ENCODE measurements around the gene ZNF593.

ZNF593 gene

GRCh38 chr1:26148887-26149286 lies 20.8 kb upstream of the ZNF593 start:
- no peak for DNase-seq (ENCODE audit: low read depth)

- DNase-seq (ENCODE audit: low read depth) = no peak
Measured at GRCh38 chr1:26153966-26154532, 15.7 kb upstream of the ZNF593 start.

GRCh38 chr1:26154750-26155149 lies 15.0 kb upstream of the ZNF593 start:
- DNase-seq (ENCODE audit: low read depth) = no peak

GRCh38 chr1:26155370-26156284 lies 14.1 kb upstream of the ZNF593 start:
- no peak for DNase-seq (ENCODE audit: low read depth)

GRCh38 chr1:26156285-26157038 lies 13.2 kb upstream of the ZNF593 start:
- no peak for DNase-seq (ENCODE audit: low read depth)

GRCh38 chr1:26158271-26158907 lies 11.3 kb upstream of the ZNF593 start:
- no peak for DNase-seq (ENCODE audit: low read depth)

DNA sequence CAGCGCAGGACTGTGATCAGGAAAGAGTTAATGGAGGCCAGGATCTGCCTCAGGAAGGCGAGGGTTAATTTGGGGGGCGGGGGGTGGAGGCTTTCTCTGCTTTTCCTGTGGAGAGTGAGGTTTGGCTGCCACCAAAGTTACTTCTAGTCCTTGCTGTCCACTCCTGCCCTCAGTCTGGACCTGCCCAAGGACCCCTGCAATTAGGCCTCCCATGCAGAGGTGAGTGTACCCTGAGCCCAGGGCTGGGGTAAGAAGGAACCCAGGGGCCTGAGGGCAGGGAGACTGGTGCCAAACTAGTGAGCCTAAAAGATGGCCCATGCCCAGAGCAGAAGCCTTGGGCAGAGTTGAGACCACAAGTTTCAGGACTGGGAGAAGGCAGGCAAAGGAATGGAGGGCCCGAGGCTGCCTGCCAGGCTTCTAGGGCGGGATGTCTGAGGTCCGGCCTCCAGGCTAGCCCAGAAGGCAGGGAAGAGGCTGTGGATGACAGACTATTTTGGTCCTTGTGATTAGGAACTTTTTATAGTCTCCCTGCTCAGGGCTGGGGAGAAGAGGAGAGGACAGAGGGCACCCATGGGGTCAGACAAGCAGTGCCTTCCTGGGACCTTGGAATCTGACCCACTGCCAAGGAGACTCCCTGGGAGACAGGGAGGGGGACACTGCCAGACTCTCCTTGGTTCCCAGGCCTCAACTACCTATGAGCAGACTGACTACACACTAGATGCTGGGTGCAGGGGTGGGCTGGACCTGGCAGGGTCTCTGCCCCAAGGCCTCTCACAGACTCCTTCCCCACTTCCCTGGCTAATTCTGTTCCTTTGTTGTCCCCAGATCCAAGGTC lies 10.6 kb upstream of the ZNF593 start, which contains the start of gene FAM110D:
Gene FAM110D, plus strand, starts transcription at position 172 of the 835 bp plus-strand sequence. CDS start 2,213 bp downstream, outside the sequence.
- no peak for DNase-seq (ENCODE audit: low read depth)

DNA sequence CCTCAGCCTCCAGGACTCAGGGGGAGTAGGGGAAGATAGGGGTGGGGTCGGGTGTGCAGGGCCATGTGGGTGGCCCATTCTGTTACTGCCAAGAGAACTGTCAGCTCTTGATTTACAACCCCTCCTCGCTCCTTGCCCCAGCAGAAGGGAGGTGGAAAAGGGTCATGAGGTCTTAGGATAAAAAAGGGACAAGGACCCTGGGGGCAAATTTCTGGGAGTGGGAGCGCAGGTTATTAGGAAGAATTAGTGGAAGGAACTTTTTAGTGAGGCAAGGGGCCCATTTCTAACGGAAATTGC lies 10.0 kb upstream of the ZNF593 start:
- no peak for DNase-seq (ENCODE audit: low read depth)

- no peak for DNase-seq (ENCODE audit: low read depth)
Measured at GRCh38 chr1:26160527-26161414, 8.9 kb upstream of the ZNF593 start.

DNA sequence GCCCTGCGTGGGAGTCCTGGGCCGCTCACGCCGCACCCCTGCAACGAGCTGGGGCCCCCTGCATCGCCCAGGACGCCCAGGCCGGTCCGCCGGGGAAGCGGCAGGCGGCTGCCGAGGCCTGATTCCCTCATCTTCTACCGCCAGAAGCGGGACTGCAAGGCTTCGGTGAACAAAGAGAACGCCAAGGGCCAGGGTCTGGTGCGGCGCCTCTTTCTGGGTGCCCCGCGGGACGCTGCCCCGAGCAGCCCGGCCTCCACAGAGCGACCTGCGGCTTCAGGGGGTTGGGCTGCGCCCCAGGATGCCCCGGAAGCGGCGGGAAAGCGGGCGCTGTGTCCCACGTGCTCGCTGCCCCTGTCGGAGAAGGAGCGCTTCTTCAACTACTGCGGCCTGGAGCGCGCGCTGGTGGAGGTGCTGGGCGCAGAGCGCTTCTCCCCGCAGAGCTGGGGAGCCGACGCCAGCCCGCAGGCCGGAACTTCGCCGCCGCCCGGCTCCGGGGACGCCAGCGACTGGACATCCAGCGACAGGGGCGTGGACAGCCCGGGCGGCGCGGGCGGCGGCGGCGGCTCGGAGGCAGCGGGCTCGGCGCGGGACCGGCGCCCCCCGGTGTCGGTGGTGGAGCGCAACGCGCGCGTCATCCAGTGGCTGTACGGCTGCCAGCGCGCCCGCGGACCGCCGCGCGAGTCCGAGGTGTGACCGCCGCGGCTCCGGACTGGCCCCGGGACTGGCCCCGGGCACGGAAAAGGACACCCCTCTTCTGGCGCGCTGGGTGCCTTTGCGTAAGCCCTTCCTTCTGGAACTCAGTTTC lies 8.1 kb upstream of the ZNF593 start:
- DNase-seq (ENCODE audit: low read depth) = no peak

DNA sequence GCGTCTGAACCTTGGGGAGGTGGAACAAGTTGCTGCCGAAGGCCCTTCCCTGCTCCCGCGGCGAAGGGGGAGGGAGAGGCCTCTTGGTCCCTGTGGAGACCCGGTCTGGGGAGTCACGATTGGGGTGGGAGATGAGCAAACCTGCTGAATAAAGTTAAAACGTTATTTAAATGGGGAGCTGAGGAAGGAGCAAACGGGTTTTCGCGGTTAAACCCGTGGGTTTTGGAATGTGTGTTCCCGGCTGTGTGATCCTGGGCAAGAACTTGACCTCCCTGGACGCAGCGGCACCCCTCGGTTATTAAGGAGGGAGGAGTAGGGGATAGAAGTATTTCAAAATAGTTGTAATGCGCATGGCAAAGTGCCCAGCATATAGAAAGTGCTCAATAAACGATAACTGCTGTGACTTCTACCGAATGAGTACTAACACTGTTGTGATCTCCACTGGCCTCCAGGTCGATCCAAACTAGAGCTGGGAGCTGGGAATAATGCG lies 7.4 kb upstream of the ZNF593 start:
- DNase-seq (ENCODE audit: low read depth) = no peak

GRCh38 chr1:26163684-26164035 lies 6.0 kb upstream of the ZNF593 start:
- no peak for DNase-seq (ENCODE audit: low read depth)

GRCh38 chr1:26164036-26164860 lies 5.5 kb upstream of the ZNF593 start:
- no peak for DNase-seq (ENCODE audit: low read depth)

- DNase-seq (ENCODE audit: low read depth) = no peak
Measured at GRCh38 chr1:26164861-26165842, 4.6 kb upstream of the ZNF593 start.

DNA sequence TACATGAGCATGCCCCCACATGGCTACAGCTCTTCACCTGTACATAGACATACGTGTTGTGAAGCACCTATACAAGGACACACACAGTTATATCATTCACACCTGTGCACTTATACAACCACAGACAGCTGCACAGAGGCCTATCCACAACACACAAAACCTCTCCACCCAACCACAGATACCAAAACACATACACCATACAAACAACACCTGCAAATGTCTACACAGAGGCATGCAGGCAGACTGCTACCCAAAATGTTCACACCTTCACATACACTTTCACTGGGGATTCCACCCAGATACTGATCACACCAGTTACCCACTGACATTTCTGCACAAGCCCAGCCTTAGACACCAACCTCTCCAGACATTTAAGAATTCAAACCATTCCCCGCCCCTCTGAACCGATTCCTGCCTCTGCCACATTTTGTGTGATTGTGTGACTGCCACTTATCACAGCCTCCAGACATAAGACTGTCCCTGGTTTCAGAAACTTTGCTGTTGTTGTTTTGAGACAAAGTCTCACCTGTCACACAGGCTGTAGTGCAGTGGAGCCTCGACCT lies 2.9 kb upstream of the ZNF593 start:
- no peak for DNase-seq (ENCODE audit: low read depth)

DNA sequence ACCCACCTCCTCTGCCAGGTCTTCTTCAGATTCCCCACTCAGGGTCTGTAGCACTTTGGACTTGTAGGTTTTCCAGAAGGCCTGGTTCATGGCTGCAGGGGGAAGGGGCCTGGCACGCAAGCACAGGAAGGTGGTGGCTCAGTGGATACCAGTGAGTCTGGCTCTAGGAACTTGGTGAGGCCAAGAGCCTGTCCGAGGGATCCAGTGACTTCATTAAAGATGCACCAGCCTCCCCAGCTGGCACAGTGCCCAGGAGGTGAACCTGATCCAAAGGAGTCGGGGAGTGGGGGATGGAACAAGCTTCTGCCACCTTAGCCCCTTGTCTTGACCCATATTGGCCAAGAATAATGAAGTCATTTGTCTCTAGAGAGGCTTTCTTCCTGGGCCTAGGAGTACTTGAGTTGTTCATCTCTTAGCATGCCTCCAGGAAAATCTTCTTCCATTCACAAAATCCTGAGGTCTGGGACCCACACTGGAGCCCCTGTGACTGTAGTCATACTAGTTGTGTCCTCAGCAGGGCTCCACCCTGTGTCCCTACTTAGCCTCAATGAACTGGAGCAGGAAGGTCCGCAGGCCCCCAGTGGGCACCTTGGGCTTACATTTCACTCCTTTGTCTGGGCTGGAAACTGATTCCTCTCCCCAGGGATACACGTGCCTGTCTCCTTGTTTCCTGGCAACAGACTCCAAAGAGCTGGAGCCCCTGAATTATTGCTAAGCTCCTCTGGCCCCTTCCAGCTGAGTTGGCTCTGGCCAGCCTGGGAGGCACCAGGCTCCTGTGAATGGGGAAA lies 1.1 kb upstream of the ZNF593 start, which contains the start of gene C1orf232:
Gene C1orf232, minus strand, starts transcription at position 554 of the 788 bp plus-strand sequence. Its CDS starts 464 bp downstream, at position 90.
- no peak for DNase-seq (ENCODE audit: low read depth)
